NCI-H345 treated with DMSO at 0.1 percent for 48 hours (cell line): ENCODE results near the gene SERPINE3.

ENCODE experiments used
- DNase-seq: peaks from one replicate; lab custom pipeline; 2025; ENCODE audit not compliant: unreplicated experiment; lab: John Stamatoyannopoulos, UW

Gene SERPINE3

GRCh38 chr13:51339354-51339753, at the start of gene SERPINE3:
TSS of gene SERPINE3 (plus strand) at chr13:51339691. CDS start at chr13:51341092, 1,401 bp downstream.
- DNase-seq = no peak

GRCh38 chr13:51291341-51291740, 48.1 kb upstream of the SERPINE3 start:
- DNase-seq = no peak

GRCh38 chr13:51292000-51292565, 47.4 kb upstream of the SERPINE3 start:
- no peak for DNase-seq

- no peak for DNase-seq
Measured at GRCh38 chr13:51297556-51297955, 41.9 kb upstream of the SERPINE3 start.

GRCh38 chr13:51298812-51299211, 40.7 kb upstream of the SERPINE3 start:
- no peak for DNase-seq

- no peak for DNase-seq
Measured at GRCh38 chr13:51303063-51303552, 36.4 kb upstream of the SERPINE3 start.

GRCh38 chr13:51303882-51304281, 35.6 kb upstream of the SERPINE3 start:
- no peak for DNase-seq

GRCh38 chr13:51305271-51305967, 34.1 kb upstream of the SERPINE3 start:
- DNase-seq = no peak

GRCh38 chr13:51308781-51309180, 30.7 kb upstream of the SERPINE3 start:
- DNase-seq = no peak

GRCh38 chr13:51311231-51311630, 28.3 kb upstream of the SERPINE3 start:
- DNase-seq = no peak

- no peak for DNase-seq
Measured at GRCh38 chr13:51311957-51312520, 27.5 kb upstream of the SERPINE3 start.

GRCh38 chr13:51313619-51314018, 25.9 kb upstream of the SERPINE3 start:
- no peak for DNase-seq

- no peak for DNase-seq
Measured at GRCh38 chr13:51317262-51317661, 22.2 kb upstream of the SERPINE3 start.

- DNase-seq = no peak
Measured at GRCh38 chr13:51318015-51318414, 21.5 kb upstream of the SERPINE3 start.

- no peak for DNase-seq
Measured at GRCh38 chr13:51318876-51319275, 20.6 kb upstream of the SERPINE3 start.

- no peak for DNase-seq
Measured at GRCh38 chr13:51321836-51322235, 17.7 kb upstream of the SERPINE3 start.

GRCh38 chr13:51322826-51323225, 16.7 kb upstream of the SERPINE3 start:
- no peak for DNase-seq

GRCh38 chr13:51323824-51324511, 15.5 kb upstream of the SERPINE3 start:
- no peak for DNase-seq

- no peak for DNase-seq
Measured at GRCh38 chr13:51324714-51325420, 14.6 kb upstream of the SERPINE3 start.

- DNase-seq = no peak
Measured at GRCh38 chr13:51325837-51326236, 13.7 kb upstream of the SERPINE3 start.

- DNase-seq = no peak
Measured at GRCh38 chr13:51326777-51327176, 12.7 kb upstream of the SERPINE3 start.
